Measurements from ENCODE around the gene ST8SIA6. TPM values are rescaled to one million over a fixed set of nuclear protein-coding genes. Genes with fewer than 3 reads are reported as not detected.

The ST8SIA6 gene
- total and polyA plus RNA-seq, 2 of the 8 experiments (the other 6 are each of a cell fraction or from before 2014, with no cell fraction given) = 0.70 to 1.1 TPM

GRCh38 chr10:17278607-17279240, 175.7 kb downstream of the ST8SIA6 start:
- CTCF ChIA-PET (ENCODE audit: partially characterized antibody) = interaction anchor here (0.6 to 1.2 kb wide), 4 partner anchors 20 to 404 kb away, joined by 3 to 4 read pairs (median 4); no protein-coding TSS in a partner anchor
- H3K23me2 ChIP-seq (ENCODE audit: low read depth, low read length) = no peaks in the 10 kb centered on the region
- H3K23ac ChIP-seq (ENCODE audit: insufficient read length) = no peak overlapping the region
- H4K20me1 ChIP-seq (replicated peaks in 1 of 2; ENCODE audit: control insufficient read depth in 1 of 2, insufficient read depth in 2 of 2, low read length in 2 of 2) = no peaks in the 10 kb centered on the region
- TF ChIP-seq CREB1 (IDR thresholded peaks at IDR 0.05) = no peak
- no peak for TF ChIP-seq YY1 (IDR thresholded peaks at IDR 0.05; ENCODE audit: low read depth, low read length)
- no peak for TF ChIP-seq CHD2 (IDR thresholded peaks at IDR 0.05; ENCODE audit: low read length)
- no peak for TF ChIP-seq SP1 (IDR thresholded peaks at IDR 0.05; ENCODE audit: low read depth, low read length)
- no peak for TF ChIP-seq ZNF274 (IDR thresholded peaks at IDR 0.05; ENCODE audit: borderline replicate concordance, extremely low read depth, low read length)
- TF ChIP-seq TBP (IDR thresholded peaks at IDR 0.05; ENCODE audit: low read depth, low read length) = no peak
- TF ChIP-seq SUZ12 (IDR thresholded peaks at IDR 0.05; ENCODE audit: low read length) = no peak
- TF ChIP-seq SP4 (IDR thresholded peaks at IDR 0.05; ENCODE audit: low read length) = no peak
- TF ChIP-seq KDM4A (IDR thresholded peaks at IDR 0.05; ENCODE audit: low read depth, low read length, severe bottlenecking) = no peak
- TF ChIP-seq RAD21 (IDR thresholded peaks at IDR 0.05 in 1 of 2, conservative IDR thresholded peaks at IDR 0.05 in 1 of 2; ENCODE audit: low read depth in 2 of 2, low read length in 2 of 2) = no peak
- TF ChIP-seq TAF1 (IDR thresholded peaks at IDR 0.05; ENCODE audit: low read depth, low read length) = no peak
- no peak overlapping the region for H4K8ac ChIP-seq (ENCODE audit: extremely low read depth, insufficient read depth, low read length)
- WGBS, 2 experiments (ENCODE audit: extremely low coverage in 1 of 2, insufficient coverage in 1 of 2, insufficient read length in 1 of 2, insufficient replicate concordance in 2 of 2, low coverage in 1 of 2, low lambda C conversion rate in 2 of 2, missing lambda C conversion rate in 1 of 2) = 91% methylated on average over 4 of the region's 4 CpGs; no CpG with 5 or more reads in 1 of the 2 experiments
- no peak overlapping the region for H3K56ac ChIP-seq (replicated peaks; ENCODE audit: insufficient read length, low read depth, low read length)
- no peak overlapping the region for H3K4ac ChIP-seq (replicated peaks; ENCODE audit: insufficient read length, low read depth, low read length)
- H2AK5ac ChIP-seq (ENCODE audit: low read depth, low read length) = no peak overlapping the region
- no peaks in the 10 kb centered on the region for H3K79me1 ChIP-seq (ENCODE audit: low read depth, low read length)
- no peak overlapping the region for H2BK20ac ChIP-seq (ENCODE audit: low read length)
- H3K4me3 ChIP-seq (ENCODE audit: extremely low read depth in 1 of 4, insufficient read depth in 2 of 4, low read depth in 3 of 4, low read length in 4 of 4) = no peak overlapping the region
- no peak overlapping the region for H3K4me2 ChIP-seq (ENCODE audit: insufficient read depth in 1 of 2, low read depth in 2 of 2, low read length in 2 of 2)
- no peak overlapping the region for H4K5ac ChIP-seq (ENCODE audit: insufficient read length, low read depth, low read length)
- no peak for DNase-seq (ENCODE audit: low read depth in 1 of 2, low spot score in 2 of 2)
- no peaks in the 10 kb centered on the region for H3K4me1 ChIP-seq (replicated peaks in 1 of 4; ENCODE audit: control insufficient read depth in 3 of 4, insufficient read depth in 4 of 4, low read length in 3 of 4)
- H2BK15ac ChIP-seq (ENCODE audit: low read length) = no peak overlapping the region
- no peak overlapping the region for H3K18ac ChIP-seq (ENCODE audit: extremely low read depth, low read length)
- no peak overlapping the region for H2BK120ac ChIP-seq (replicated peaks; ENCODE audit: low read depth, low read length)
- no peak overlapping the region for H2BK12ac ChIP-seq (ENCODE audit: low read depth, low read length)
- H3K14ac ChIP-seq (ENCODE audit: insufficient read length) = no peak overlapping the region
- no peaks in the 10 kb centered on the region for H3K27me3 ChIP-seq (replicated peaks in 1 of 4; ENCODE audit: control insufficient read depth in 3 of 4, extremely low read depth in 1 of 4, insufficient read depth in 3 of 4, low read length in 3 of 4)
- POLR2A ChIA-PET (ENCODE audit: partially characterized antibody) = no interaction called here
- FAIRE-seq = no peak
- no peak overlapping the region for H3K27ac ChIP-seq (ENCODE audit: low read depth, low read length)
- no peak overlapping the region for H2BK5ac ChIP-seq (ENCODE audit: low read depth, low read length)
- no peak overlapping the region for H2AFZ ChIP-seq (ENCODE audit: low read length)
- no peak overlapping the region for H4K91ac ChIP-seq (replicated peaks; ENCODE audit: insufficient read length, low read length)
- no peak overlapping the region for H3K9ac ChIP-seq (replicated peaks in 1 of 4; ENCODE audit: extremely low read depth in 1 of 4, low read depth in 3 of 4, low read length in 3 of 4)
- no peaks in the 10 kb centered on the region for H3K79me2 ChIP-seq (ENCODE audit: control insufficient read depth in 1 of 2, insufficient read depth in 2 of 2, low read length in 2 of 2)
- H3K9me3 ChIP-seq (ENCODE audit: insufficient read depth in 2 of 2, low read depth in 1 of 2, low read length in 1 of 2) = peaks cover 15 to 18% of the 10 kb centered on the region in 2 experiments
- 0 out of 8 replicates have a peak, but pooled peaks cover 0 to 2% (median 0%) of the 10 kb centered on the region in 4 experiments for H3K36me3 ChIP-seq (ENCODE audit: control insufficient read depth in 2 of 4, insufficient read depth in 4 of 4, low read length in 3 of 4)

All from H1 (cell line).